HEK293 (cell line): ENCODE results near the gene ITSN2.

ENCODE experiments used
- CTCF ChIA-PET: fragments of 350-600 bp; formaldehyde crosslinking; extraction: SDS; loops from one replicate; lab custom pipeline; 2021; ENCODE audit warnings: antibody characterized with exemption; lab: Yijun Ruan, JAX
- POLR2A ChIA-PET: fragments of 300-600 bp; formaldehyde crosslinking; extraction: SDS; loops from one replicate; lab custom pipeline; 2020; ENCODE audit warnings: antibody characterized with exemption, inconsistent platforms; lab: Yijun Ruan, JAX
- H3K27ac ChIP-seq: fragments of 200-500 bp; sonication (Bioruptor generic); 2 replicates; pipeline ENCODE4 v1.5.1; 2014; ENCODE audit warnings: low read depth, low read length, control low read depth, inconsistent platforms; ENCODE audit errors: extremely low read depth
- H3K36me3 ChIP-seq, 2 experiments: fragments of 200-500 bp in 1 of 2; sonication (Bioruptor generic) in 1 of 2; 1 replicate in 1 of 2; 2 replicates in 1 of 2; pipeline ENCODE4 v1.5.1; 2014 to 2017; ENCODE audit warnings: inconsistent platforms in 2 of 2, low read length in 2 of 2; ENCODE audit not compliant: control insufficient read depth in 2 of 2, insufficient read depth in 1 of 2
- H3K4me1 ChIP-seq: fragments of 200-500 bp; sonication (Bioruptor generic); 2 replicates; pipeline ENCODE4 v1.5.1; 2014; ENCODE audit warnings: mild to moderate bottlenecking, low read length, inconsistent platforms; ENCODE audit not compliant: control insufficient read depth, insufficient read depth
- H3K4me3 ChIP-seq: 2 replicates; pipeline ENCODE4 v1.5.1; 2011; ENCODE audit warnings: low read depth, mild to moderate bottlenecking, control low read depth, low read length, moderate library complexity
- H3K9me3 ChIP-seq: fragments of 200-500 bp; sonication (Bioruptor generic); 2 replicates; pipeline ENCODE4 v1.5.1; 2014; ENCODE audit warnings: low read depth, low read length, inconsistent platforms; ENCODE audit not compliant: control insufficient read depth, insufficient read depth
- IKZF3 ChIP-seq: fragments of 450-650 bp; IDR thresholded peaks from 2 replicates; pipeline ENCODE4 v1.5.0; 2018; ENCODE audit warnings: missing biosample characterization, mild to moderate bottlenecking, missing genetic modification characterization, moderate library complexity
- MYNN ChIP-seq: fragments of 450-650 bp; formaldehyde crosslinking; IDR thresholded peaks from 2 replicates; pipeline ENCODE4 v1.5.1; 2016; ENCODE audit warnings: missing biosample characterization, missing genetic modification characterization, borderline replicate concordance
- PRDM1 ChIP-seq: fragments of 450-650 bp; formaldehyde crosslinking; IDR thresholded peaks from 2 replicates; pipeline ENCODE4; 2016; ENCODE audit warnings: missing biosample characterization, missing genetic modification characterization
- SCRT2 ChIP-seq: fragments of 450-650 bp; formaldehyde crosslinking; IDR thresholded peaks from 2 replicates; pipeline ENCODE4 v1.5.1; 2016; ENCODE audit warnings: missing biosample characterization, missing genetic modification characterization
- TRIM28 ChIP-seq: IDR thresholded peaks from 2 replicates; pipeline ENCODE4 v1.6.1; 2011; ENCODE audit warnings: low read length, control low read depth, borderline replicate concordance
- ZBTB17 ChIP-seq: fragments of 450-650 bp; formaldehyde crosslinking; IDR thresholded peaks from 2 replicates; pipeline ENCODE4 v1.5.1; 2016; ENCODE audit warnings: missing biosample characterization, missing genetic modification characterization
- ZNF16 ChIP-seq: fragments of 450-650 bp; formaldehyde crosslinking; IDR thresholded peaks from 2 replicates; pipeline ENCODE4 v1.5.1; 2016; ENCODE audit warnings: low read depth, missing biosample characterization, missing genetic modification characterization
- ZNF2 ChIP-seq: fragments of 450-650 bp; formaldehyde crosslinking; IDR thresholded peaks from 2 replicates; pipeline ENCODE4 v1.5.1; 2016; ENCODE audit warnings: missing biosample characterization, missing genetic modification characterization
- ZNF350 ChIP-seq: fragments of 450-650 bp; formaldehyde crosslinking; IDR thresholded peaks from 2 replicates; pipeline ENCODE4 v1.5.0; 2017; ENCODE audit warnings: missing biosample characterization, mild to moderate bottlenecking, missing genetic modification characterization
- ZNF514 ChIP-seq: fragments of 450-650 bp; formaldehyde crosslinking; IDR thresholded peaks from 2 replicates; pipeline ENCODE4 v1.5.1; 2016; ENCODE audit warnings: missing biosample characterization, missing genetic modification characterization
- ZNF544 ChIP-seq: fragments of 450-650 bp; formaldehyde crosslinking; IDR thresholded peaks from 2 replicates; pipeline ENCODE4 v1.5.0; 2017; ENCODE audit warnings: missing biosample characterization, missing genetic modification characterization
- ZNF548 ChIP-seq: fragments of 450-650 bp; formaldehyde crosslinking; IDR thresholded peaks from 2 replicates; pipeline ENCODE4 v1.5.1; 2016; ENCODE audit warnings: missing biosample characterization, missing genetic modification characterization
- ZNF555 ChIP-seq: fragments of 450-650 bp; formaldehyde crosslinking; conservative IDR thresholded peaks from 2 replicates; pipeline ENCODE4 v1.5.1; 2017; ENCODE audit warnings: missing biosample characterization, mild to moderate bottlenecking, missing genetic modification characterization, inconsistent platforms
- ZNF664 ChIP-seq: fragments of 450-650 bp; formaldehyde crosslinking; IDR thresholded peaks from 2 replicates; pipeline ENCODE4 v1.5.1; 2016; ENCODE audit warnings: missing biosample characterization, missing genetic modification characterization
- ZNF677 ChIP-seq: fragments of 450-650 bp; IDR thresholded peaks from 2 replicates; pipeline ENCODE4 v1.5.0; 2018; ENCODE audit warnings: missing biosample characterization, mild to moderate bottlenecking, missing genetic modification characterization, moderate library complexity
- ZNF843 ChIP-seq: fragments of 450-650 bp; formaldehyde crosslinking; IDR thresholded peaks from 2 replicates; pipeline ENCODE4 v1.5.1; 2016; ENCODE audit warnings: missing biosample characterization, missing genetic modification characterization
- TF ChIP-seq, protein P1 (sequence below): fragments of 450-650 bp; formaldehyde crosslinking; IDR thresholded peaks from 2 replicates; pipeline ENCODE4 v1.5.1; 2017; ENCODE audit warnings: missing biosample characterization, mild to moderate bottlenecking, missing genetic modification characterization, moderate library complexity
- TF ChIP-seq, protein P2 (sequence below): sonication (generic); formaldehyde crosslinking; IDR thresholded peaks from 2 replicates; pipeline ENCODE4 v1.8.1; 2022; ENCODE audit warnings: mild to moderate bottlenecking, moderate library complexity, missing genetic modification reagents
- TF ChIP-seq, protein P3 (sequence below): fragments of 450-650 bp; formaldehyde crosslinking; IDR thresholded peaks from 2 replicates; pipeline ENCODE4 v1.5.0; 2017; ENCODE audit warnings: missing biosample characterization, missing genetic modification characterization, borderline replicate concordance
- TF ChIP-seq, protein P4 (sequence below): fragments of 450-650 bp; formaldehyde crosslinking; conservative IDR thresholded peaks from 2 replicates; pipeline ENCODE4 v1.5.1; 2016; ENCODE audit warnings: low read depth, missing biosample characterization, missing genetic modification characterization

Gene ITSN2

DNA sequence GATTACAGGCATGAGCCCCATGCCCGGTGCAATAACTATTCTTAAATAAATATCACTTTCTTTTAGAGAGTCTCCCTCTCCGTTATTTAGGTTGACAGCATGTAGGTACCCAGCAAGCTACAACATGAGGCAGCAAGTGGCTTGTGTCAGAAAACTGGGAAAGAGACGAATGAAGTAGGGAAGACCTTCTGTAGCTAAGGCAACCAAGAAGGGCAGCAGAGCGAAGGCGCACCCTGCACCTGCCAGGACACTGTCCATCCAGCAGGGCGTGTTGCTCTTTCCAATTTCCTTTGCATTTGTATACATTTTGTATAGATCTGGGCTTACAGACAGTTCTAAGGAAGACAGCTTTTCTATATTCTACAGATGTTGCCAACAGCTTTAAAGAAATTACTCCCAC lies 137.4 kb downstream of the ITSN2 start:
- Histone ChIP-seq H3K4me3 (no peak overlapping the region), H3K36me3 (peaks cover 0 to 4% of the 10 kb centered on the region in 2 experiments; a peak in 1 of 3 replicates), H3K27ac (no peak overlapping the region), H3K9me3 (no peaks in the 10 kb centered on the region), H3K4me1 (no peaks in the 10 kb centered on the region)
- ChIA-PET CTCF (no interaction called here), POLR2A (interaction anchor here (0.7 kb wide), 1 partner anchor 138 kb away, joined by 4 read pairs; no protein-coding TSS in a partner anchor)
- no peak for TF ChIP-seq SCRT2 (tag by site-specific recombination)
- TF ChIP-seq ZNF16 (tag by site-specific recombination), result no peak
- TF ChIP-seq PRDM1, result no peak
- no peak for TF ChIP-seq ZBTB17 (tag by site-specific recombination)
- TF ChIP-seq ZNF350 (tag by site-specific recombination), result no peak
- TF ChIP-seq ZNF664, result no peak
- TF ChIP-seq ZNF514 (tag by site-specific recombination), result no peak
- no peak for TF ChIP-seq ZNF544
- TF ChIP-seq ZNF555, result no peak
- no peak for TF ChIP-seq ZNF548 (tag by site-specific recombination)
- no peak for TF ChIP-seq ZNF677
- TF ChIP-seq MYNN (tag by site-specific recombination), result no peak
- TF ChIP-seq, protein P1, sequence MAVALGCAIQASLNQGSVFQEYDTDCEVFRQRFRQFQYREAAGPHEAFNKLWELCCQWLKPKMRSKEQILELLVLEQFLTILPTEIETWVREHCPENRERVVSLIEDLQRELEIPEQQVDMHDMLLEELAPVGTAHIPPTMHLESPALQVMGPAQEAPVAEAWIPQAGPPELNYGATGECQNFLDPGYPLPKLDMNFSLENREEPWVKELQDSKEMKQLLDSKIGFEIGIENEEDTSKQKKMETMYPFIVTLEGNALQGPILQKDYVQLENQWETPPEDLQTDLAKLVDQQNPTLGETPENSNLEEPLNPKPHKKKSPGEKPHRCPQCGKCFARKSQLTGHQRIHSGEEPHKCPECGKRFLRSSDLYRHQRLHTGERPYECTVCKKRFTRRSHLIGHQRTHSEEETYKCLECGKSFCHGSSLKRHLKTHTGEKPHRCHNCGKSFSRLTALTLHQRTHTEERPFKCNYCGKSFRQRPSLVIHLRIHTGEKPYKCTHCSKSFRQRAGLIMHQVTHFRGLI (tag by site-specific recombination), result no peak
- no peak for TF ChIP-seq TRIM28
- TF ChIP-seq IKZF3 (tag by site-specific recombination), result no peak
- TF ChIP-seq, protein P2, sequence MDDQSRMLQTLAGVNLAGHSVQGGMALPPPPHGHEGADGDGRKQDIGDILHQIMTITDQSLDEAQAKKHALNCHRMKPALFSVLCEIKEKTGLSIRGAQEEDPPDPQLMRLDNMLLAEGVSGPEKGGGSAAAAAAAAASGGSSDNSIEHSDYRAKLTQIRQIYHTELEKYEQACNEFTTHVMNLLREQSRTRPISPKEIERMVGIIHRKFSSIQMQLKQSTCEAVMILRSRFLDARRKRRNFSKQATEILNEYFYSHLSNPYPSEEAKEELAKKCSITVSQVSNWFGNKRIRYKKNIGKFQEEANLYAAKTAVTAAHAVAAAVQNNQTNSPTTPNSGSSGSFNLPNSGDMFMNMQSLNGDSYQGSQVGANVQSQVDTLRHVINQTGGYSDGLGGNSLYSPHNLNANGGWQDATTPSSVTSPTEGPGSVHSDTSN (CRISPR knock-in tag), result no peak
- TF ChIP-seq ZNF2 (tag by site-specific recombination), result no peak
- TF ChIP-seq ZNF843 (tag by site-specific recombination), result no peak
- TF ChIP-seq, protein P3, sequence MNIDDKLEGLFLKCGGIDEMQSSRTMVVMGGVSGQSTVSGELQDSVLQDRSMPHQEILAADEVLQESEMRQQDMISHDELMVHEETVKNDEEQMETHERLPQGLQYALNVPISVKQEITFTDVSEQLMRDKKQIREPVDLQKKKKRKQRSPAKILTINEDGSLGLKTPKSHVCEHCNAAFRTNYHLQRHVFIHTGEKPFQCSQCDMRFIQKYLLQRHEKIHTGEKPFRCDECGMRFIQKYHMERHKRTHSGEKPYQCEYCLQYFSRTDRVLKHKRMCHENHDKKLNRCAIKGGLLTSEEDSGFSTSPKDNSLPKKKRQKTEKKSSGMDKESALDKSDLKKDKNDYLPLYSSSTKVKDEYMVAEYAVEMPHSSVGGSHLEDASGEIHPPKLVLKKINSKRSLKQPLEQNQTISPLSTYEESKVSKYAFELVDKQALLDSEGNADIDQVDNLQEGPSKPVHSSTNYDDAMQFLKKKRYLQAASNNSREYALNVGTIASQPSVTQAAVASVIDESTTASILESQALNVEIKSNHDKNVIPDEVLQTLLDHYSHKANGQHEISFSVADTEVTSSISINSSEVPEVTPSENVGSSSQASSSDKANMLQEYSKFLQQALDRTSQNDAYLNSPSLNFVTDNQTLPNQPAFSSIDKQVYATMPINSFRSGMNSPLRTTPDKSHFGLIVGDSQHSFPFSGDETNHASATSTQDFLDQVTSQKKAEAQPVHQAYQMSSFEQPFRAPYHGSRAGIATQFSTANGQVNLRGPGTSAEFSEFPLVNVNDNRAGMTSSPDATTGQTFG (tag by site-specific recombination), result no peak
- TF ChIP-seq, protein P4, sequence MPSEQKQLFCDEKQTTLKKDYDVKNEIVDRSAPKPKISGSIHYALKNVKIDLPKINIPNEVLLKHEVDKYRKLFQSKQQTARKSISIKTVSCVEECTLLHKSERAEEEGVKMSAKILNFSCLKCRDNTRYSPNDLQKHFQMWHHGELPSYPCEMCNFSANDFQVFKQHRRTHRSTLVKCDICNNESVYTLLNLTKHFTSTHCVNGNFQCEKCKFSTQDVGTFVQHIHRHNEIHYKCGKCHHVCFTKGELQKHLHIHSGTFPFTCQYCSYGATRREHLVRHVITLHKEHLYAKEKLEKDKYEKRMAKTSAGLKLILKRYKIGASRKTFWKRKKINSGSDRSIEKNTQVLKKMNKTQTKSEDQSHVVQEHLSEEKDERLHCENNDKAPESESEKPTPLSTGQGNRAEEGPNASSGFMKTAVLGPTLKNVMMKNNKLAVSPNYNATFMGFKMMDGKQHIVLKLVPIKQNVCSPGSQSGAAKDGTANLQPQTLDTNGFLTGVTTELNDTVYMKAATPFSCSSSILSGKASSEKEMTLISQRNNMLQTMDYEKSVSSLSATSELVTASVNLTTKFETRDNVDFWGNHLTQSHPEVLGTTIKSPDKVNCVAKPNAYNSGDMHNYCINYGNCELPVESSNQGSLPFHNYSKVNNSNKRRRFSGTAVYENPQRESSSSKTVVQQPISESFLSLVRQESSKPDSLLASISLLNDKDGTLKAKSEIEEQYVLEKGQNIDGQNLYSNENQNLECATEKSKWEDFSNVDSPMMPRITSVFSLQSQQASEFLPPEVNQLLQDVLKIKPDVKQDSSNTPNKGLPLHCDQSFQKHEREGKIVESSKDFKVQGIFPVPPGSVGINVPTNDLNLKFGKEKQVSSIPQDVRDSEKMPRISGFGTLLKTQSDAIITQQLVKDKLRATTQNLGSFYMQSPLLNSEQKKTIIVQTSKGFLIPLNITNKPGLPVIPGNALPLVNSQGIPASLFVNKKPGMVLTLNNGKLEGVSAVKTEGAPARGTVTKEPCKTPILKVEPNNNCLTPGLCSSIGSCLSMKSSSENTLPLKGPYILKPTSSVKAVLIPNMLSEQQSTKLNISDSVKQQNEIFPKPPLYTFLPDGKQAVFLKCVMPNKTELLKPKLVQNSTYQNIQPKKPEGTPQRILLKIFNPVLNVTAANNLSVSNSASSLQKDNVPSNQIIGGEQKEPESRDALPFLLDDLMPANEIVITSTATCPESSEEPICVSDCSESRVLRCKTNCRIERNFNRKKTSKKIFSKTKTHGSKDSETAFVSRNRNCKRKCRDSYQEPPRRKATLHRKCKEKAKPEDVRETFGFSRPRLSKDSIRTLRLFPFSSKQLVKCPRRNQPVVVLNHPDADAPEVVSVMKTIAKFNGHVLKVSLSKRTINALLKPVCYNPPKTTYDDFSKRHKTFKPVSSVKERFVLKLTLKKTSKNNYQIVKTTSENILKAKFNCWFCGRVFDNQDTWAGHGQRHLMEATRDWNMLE, result no peak
